Measurements from ENCODE around the gene PTPRN2.
"Not testable (repeated sequence)": the region's sequence is repeated elsewhere in the genome, so short reads cannot be mapped to it uniquely, and the experiment has no call there.

Gene PTPRN2

GRCh38 chr7:158354861-158355260 is 232.8 kb downstream of the PTPRN2 start:
- no peak overlapping the region for H3K4me3 ChIP-seq (ENCODE audit: low read depth, low read length)
- no peak for DNase-seq (ENCODE audit: low read depth)
- no peak for TF ChIP-seq CTCF (IDR thresholded peaks at IDR 0.05; ENCODE audit: control insufficient read depth, extremely low read depth, insufficient read depth)

GRCh38 chr7:158353606-158354570 is 233.7 kb downstream of the PTPRN2 start:
- DNase-seq (ENCODE audit: low read depth), result peak; percentile 10

GRCh38 chr7:158351899-158352729 is 235.5 kb downstream of the PTPRN2 start:
- H3K4me3 ChIP-seq (ENCODE audit: low read depth, low read length); DNase-seq (ENCODE audit: low read depth): not testable (repeated sequence)

More at GRCh38 chr7:158353606-158354570, 233.7 kb downstream of the PTPRN2 start:
- H3K4me3 ChIP-seq (ENCODE audit: low read depth, low read length), result no peak overlapping the region
- TF ChIP-seq CTCF (IDR thresholded peaks at IDR 0.05; ENCODE audit: control insufficient read depth, extremely low read depth, insufficient read depth), result peak; percentile 90

GRCh38 chr7:158351481-158351880 is 236.1 kb downstream of the PTPRN2 start:
- no peak for DNase-seq (ENCODE audit: low read depth)
- TF ChIP-seq CTCF (IDR thresholded peaks at IDR 0.05; ENCODE audit: control insufficient read depth, extremely low read depth, insufficient read depth), result no peak
- no peak overlapping the region for H3K4me3 ChIP-seq (ENCODE audit: low read depth, low read length)

- DNase-seq (ENCODE audit: low read depth), result no peak
- no peak for TF ChIP-seq CTCF (IDR thresholded peaks at IDR 0.05; ENCODE audit: control insufficient read depth, extremely low read depth, insufficient read depth)
Observed at GRCh38 chr7:158351051-158351450, 236.6 kb downstream of the PTPRN2 start.

GRCh38 chr7:158350166-158350900 is 237.3 kb downstream of the PTPRN2 start:
- no peak for DNase-seq (ENCODE audit: low read depth)
- TF ChIP-seq CTCF (IDR thresholded peaks at IDR 0.05; ENCODE audit: control insufficient read depth, extremely low read depth, insufficient read depth), result no peak
- H3K4me3 ChIP-seq (ENCODE audit: low read depth, low read length), result no peak overlapping the region

More at GRCh38 chr7:158351051-158351450, 236.6 kb downstream of the PTPRN2 start:
- H3K4me3 ChIP-seq (ENCODE audit: low read depth, low read length), result no peak overlapping the region

Data from LNCaP clone FGC (cell line).